ENCODE measurements around the gene JMJD6.

DNA sequence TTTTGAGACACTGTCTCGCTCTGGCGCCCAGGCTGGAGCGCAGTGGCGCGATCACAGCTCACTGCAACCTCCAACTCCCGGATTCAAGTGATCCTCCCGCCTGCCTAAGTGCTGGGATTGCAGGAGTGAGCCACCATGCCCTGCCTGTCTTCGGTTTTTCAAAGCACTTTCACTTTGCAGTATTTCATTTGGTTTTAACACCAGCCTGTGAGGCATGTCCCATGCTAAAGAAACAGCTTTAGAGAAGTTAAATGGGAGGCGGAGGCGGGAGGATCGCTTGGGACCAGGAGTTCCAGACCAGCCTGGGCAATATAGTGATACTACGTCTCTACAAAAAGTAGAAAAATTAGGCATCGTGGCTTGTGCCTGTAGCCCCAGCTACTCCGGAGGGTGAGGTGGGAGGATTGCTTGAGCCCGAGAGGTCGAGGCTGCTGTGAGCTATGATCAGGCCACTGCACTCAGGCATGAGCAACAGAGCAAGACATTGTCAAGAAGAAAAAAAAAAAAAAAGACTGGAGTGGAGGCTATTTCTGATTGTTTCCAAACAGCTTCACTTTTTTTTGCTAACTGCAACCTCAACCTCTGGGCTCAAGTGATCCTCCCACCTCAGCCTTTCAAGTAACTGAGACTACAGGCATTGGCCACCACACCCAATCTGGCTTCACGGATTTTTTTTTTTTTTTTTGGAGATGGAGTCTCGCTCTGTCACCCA lies 1.5 kb upstream of the JMJD6 start:
- TF ChIP-seq, protein P1, sequence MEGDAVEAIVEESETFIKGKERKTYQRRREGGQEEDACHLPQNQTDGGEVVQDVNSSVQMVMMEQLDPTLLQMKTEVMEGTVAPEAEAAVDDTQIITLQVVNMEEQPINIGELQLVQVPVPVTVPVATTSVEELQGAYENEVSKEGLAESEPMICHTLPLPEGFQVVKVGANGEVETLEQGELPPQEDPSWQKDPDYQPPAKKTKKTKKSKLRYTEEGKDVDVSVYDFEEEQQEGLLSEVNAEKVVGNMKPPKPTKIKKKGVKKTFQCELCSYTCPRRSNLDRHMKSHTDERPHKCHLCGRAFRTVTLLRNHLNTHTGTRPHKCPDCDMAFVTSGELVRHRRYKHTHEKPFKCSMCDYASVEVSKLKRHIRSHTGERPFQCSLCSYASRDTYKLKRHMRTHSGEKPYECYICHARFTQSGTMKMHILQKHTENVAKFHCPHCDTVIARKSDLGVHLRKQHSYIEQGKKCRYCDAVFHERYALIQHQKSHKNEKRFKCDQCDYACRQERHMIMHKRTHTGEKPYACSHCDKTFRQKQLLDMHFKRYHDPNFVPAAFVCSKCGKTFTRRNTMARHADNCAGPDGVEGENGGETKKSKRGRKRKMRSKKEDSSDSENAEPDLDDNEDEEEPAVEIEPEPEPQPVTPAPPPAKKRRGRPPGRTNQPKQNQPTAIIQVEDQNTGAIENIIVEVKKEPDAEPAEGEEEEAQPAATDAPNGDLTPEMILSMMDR (optimal IDR thresholded peaks at IDR 0.05 in 1 of 3, IDR thresholded peaks at IDR 0.05 in 1 of 3, conservative IDR thresholded peaks at IDR 0.05 in 1 of 3; ENCODE audit: extremely low read depth in 1 of 3, insufficient read depth in 2 of 3, low read length in 3 of 3), result no peak
- no peak for TF ChIP-seq EZH2 (IDR thresholded peaks at IDR 0.05; ENCODE audit: low read length)
